PC-3 (cell line): ENCODE measurements around the gene RFTN2. TPM values are rescaled to one million over a fixed set of nuclear protein-coding genes. Genes with fewer than 3 reads are reported as not detected.

Source experiments
- ATAC-seq: fragments of 200-7000 bp; cut with Tn5 transposase; 2 replicates; pipeline ENCODE4 v1.9.1; 2020; ENCODE audit warnings: mild to moderate bottlenecking, moderate library complexity
- BruUV-seq: library from RNA; stranded (reverse); fragments of 400-500 nt; replicated peaks from 2 replicates; lab custom pipeline; 2021; lab: Mats Ljungman, UMichigan
- CTCF ChIA-PET: fragments of 300-600 bp; sonication (Branson Sonifier 250); formaldehyde crosslinking; loops from one replicate; lab custom pipeline; 2022; ENCODE audit warnings: antibody characterized with exemption; lab: Charles Lee
- POLR2A ChIA-PET: fragments of 300-600 bp; sonication (Branson Sonifier 250); formaldehyde crosslinking; loops from one replicate; lab custom pipeline; 2022; ENCODE audit warnings: antibody characterized with exemption; ENCODE audit not compliant: unreplicated experiment; lab: Charles Lee
- DNase-seq: peaks from one replicate; pipeline ENCODE4 v3.0.0-alpha.2; 2015
- H2AFZ ChIP-seq: fragments of 300-600 bp; sonication (generic); 2 replicates; pipeline ENCODE4 v1.6.0; 2016; ENCODE audit warnings: antibody characterized with exemption, low read length
- H3F3A ChIP-seq: fragments of 300-600 bp; sonication (generic); one replicate; pipeline ENCODE4 v1.6.0; 2017; ENCODE audit warnings: antibody characterized with exemption, low read length, control low read depth, mild to moderate bottlenecking; ENCODE audit not compliant: unreplicated experiment
- H3K27ac ChIP-seq: fragments of 300-600 bp; sonication (generic); 2 replicates; pipeline ENCODE4 v1.5.1; 2016; ENCODE audit warnings: mild to moderate bottlenecking, low read length
- H3K27me3 ChIP-seq: fragments of 300-600 bp; sonication (generic); 2 replicates; pipeline ENCODE4 v1.6.1; 2016; ENCODE audit warnings: low read length, mixed read lengths
- H3K36me3 ChIP-seq: fragments of 300-600 bp; sonication (generic); 2 replicates; pipeline ENCODE4 v1.6.1; 2016; ENCODE audit warnings: low read depth, mixed run types, low read length, mixed read lengths
- H3K4me1 ChIP-seq: fragments of 300-600 bp; sonication (generic); 2 replicates; pipeline ENCODE4 v1.5.1; 2016; ENCODE audit warnings: low read length; ENCODE audit not compliant: insufficient read depth
- H3K4me2 ChIP-seq: fragments of 300-600 bp; sonication (generic); 2 replicates; pipeline ENCODE4 v1.6.0; 2016; ENCODE audit warnings: low read length
- H3K4me3 ChIP-seq: fragments of 300-600 bp; sonication (generic); 2 replicates; pipeline ENCODE4 v1.5.1; 2016; ENCODE audit warnings: mild to moderate bottlenecking, low read length, mixed read lengths
- H3K79me2 ChIP-seq: fragments of 300-600 bp; sonication (generic); 2 replicates; pipeline ENCODE4 v1.6.1; 2017; ENCODE audit warnings: low read length, mixed read lengths
- H3K9ac ChIP-seq: fragments of 300-600 bp; sonication (generic); 2 replicates; pipeline ENCODE4 v1.6.0; 2016; ENCODE audit warnings: mild to moderate bottlenecking, low read length
- H3K9me2 ChIP-seq: fragments of 300-600 bp; sonication (generic); replicated peaks from 2 replicates; pipeline ENCODE4 v1.6.1; 2016; ENCODE audit warnings: mixed run types, low read length, mixed read lengths
- H3K9me3 ChIP-seq: fragments of 300-600 bp; sonication (generic); 2 replicates; pipeline ENCODE4 v1.6.1; 2016; ENCODE audit warnings: low read length, mixed read lengths
- H4K20me1 ChIP-seq: fragments of 300-600 bp; sonication (generic); 2 replicates; pipeline ENCODE4 v1.6.1; 2016; ENCODE audit warnings: low read length, mixed read lengths
- EZH2 ChIP-seq: fragments of 300-600 bp; sonication (generic); IDR thresholded peaks from one replicate; pipeline ENCODE4 v1.6.1; 2017; ENCODE audit warnings: antibody characterized with exemption, mild to moderate bottlenecking, low read length; ENCODE audit not compliant: unreplicated experiment
- EZH2phosphoT487 ChIP-seq: fragments of 300-600 bp; sonication (generic); IDR thresholded peaks from 2 replicates; pipeline ENCODE4 v1.6.1; 2018; ENCODE audit warnings: mild to moderate bottlenecking, antibody characterized with exemption, low read length, borderline replicate concordance
- intact Hi-C: fragments of 100-400 bp; cut with micrococcal nuclease; formaldehyde crosslinking; loops from 2 replicates; pipeline ENCODE4 v1.9.0; 2023
- total RNA-seq: library from RNA; depleted of rRNA; stranded (reverse); fragments of >200 nt; gene quantifications from 2 replicates; pipeline ENCODE4 v1.2.3, GENCODE V29; 2014
- TF ChIP-seq, protein P1 (sequence below): fragments of 300-600 bp; sonication (generic); conservative IDR thresholded peaks from 2 replicates; pipeline ENCODE4 v1.5.1; 2017; ENCODE audit warnings: antibody characterized with exemption, low read depth, mild to moderate bottlenecking, low read length

Gene RFTN2
- total RNA-seq, 1 experiment from 2014 or later, result 0.07 TPM

DNA sequence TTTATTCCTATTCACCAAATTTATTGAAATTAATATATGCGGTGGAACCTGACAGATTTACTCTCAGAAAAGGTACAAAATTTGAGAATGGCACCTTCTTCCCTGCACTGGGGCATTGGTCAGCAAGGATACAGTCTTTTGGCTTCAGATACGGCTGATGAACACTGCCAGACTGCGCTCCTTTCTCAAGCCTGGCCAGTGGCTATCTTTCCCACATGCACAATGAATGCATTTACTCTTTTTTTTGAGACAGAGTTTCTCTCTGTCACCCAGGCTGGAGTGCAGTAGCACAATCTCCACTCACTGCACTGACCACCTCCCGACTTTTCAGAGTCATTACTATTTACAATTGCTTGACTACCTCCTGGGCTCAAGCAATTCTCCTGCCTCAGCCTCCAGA is 97.9 kb downstream of the RFTN2 start:
- Histone ChIP-seq H3K9ac (no peak overlapping the region), H3K79me2 (no peaks in the 10 kb centered on the region), H3K4me1 (peaks cover 15% of the 10 kb centered on the region), H3F3A (peaks cover 6% of the 10 kb centered on the region), H3K36me3 (no peaks in the 10 kb centered on the region; the same call in 1 of the 2 replicates), H3K27ac (no peak overlapping the region), H3K9me2 (no peaks in the 10 kb centered on the region), H3K27me3 (no peaks in the 10 kb centered on the region), H4K20me1 (no peaks in the 10 kb centered on the region), H3K9me3 (0 out of 2 replicates have a peak, but pooled peaks cover 7% of the 10 kb centered on the region), H3K4me2 (no peak overlapping the region), H2AFZ (no peak overlapping the region), H3K4me3 (no peak overlapping the region)
- BruUV-seq, result no TSS peak
- ATAC-seq (no peak), DNase-seq (no peak)
- POLR2A ChIA-PET, result interaction anchor here (0.6 to 1.7 kb wide), 2 partner anchors 78 to 124 kb away, joined by 3 to 7 read pairs; partner anchors contain the start of genes COQ10B, HSPD1 and HSPE1
- intact Hi-C loops, result loop anchor here (5.0 kb wide), 1 partner anchor 60 kb away; the partner anchor contains the start of gene MOB4
- CTCF ChIA-PET, result no interaction called here
- TF ChIP-seq EZH2phosphoT487 (no peak), EZH2 (no peak)
- TF ChIP-seq, protein P1, sequence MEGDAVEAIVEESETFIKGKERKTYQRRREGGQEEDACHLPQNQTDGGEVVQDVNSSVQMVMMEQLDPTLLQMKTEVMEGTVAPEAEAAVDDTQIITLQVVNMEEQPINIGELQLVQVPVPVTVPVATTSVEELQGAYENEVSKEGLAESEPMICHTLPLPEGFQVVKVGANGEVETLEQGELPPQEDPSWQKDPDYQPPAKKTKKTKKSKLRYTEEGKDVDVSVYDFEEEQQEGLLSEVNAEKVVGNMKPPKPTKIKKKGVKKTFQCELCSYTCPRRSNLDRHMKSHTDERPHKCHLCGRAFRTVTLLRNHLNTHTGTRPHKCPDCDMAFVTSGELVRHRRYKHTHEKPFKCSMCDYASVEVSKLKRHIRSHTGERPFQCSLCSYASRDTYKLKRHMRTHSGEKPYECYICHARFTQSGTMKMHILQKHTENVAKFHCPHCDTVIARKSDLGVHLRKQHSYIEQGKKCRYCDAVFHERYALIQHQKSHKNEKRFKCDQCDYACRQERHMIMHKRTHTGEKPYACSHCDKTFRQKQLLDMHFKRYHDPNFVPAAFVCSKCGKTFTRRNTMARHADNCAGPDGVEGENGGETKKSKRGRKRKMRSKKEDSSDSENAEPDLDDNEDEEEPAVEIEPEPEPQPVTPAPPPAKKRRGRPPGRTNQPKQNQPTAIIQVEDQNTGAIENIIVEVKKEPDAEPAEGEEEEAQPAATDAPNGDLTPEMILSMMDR, result no peak

DNA sequence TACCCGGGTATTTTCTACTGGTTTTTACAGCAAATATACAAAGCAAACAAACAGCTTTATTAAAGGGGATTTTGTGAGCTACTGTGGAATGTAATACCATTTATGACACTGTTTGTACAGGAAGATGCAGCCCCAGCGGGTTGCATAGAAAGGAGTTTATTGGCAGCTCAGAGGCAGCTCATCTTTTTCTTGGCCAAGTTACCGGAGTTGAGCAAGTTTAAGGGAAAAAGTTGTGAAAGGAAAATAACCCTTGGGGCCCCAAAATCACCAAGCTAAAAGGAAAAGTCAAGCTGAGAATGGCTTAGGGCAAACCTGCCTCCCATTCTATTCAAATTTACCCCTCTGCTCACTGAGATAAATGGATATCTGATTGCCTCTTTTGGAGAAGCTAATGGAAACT is 98.8 kb downstream of the RFTN2 start:
- CTCF ChIA-PET, result interaction anchor here (0.7 to 1.2 kb wide), 2 partner anchors 23 to 77 kb away, joined by 3 to 20 read pairs; partner anchors contain the start of gene HSPD1
- POLR2A ChIA-PET, result interaction anchor here (0.6 to 1.7 kb wide), 2 partner anchors 77 to 123 kb away, joined by 3 to 7 read pairs; partner anchors contain the start of genes COQ10B, HSPD1 and HSPE1

More for the DNA sequence above, 98.8 kb downstream of the RFTN2 start:
- Histone ChIP-seq H4K20me1 (no peaks in the 10 kb centered on the region), H3K79me2 (no peaks in the 10 kb centered on the region), H3K4me3 (no peak overlapping the region), H2AFZ (no peak overlapping the region), H3K9me3 (0 out of 2 replicates have a peak, but pooled peaks cover 7% of the 10 kb centered on the region), H3K4me2 (peak overlapping the region; percentile 13; the same call in 1 of the 2 replicates), H3K27ac (0 out of 2 replicates have a peak overlapping the region, but pooled peaks have one; percentile 12), H3K27me3 (no peaks in the 10 kb centered on the region), H3K9ac (no peak overlapping the region), H3K9me2 (no peaks in the 10 kb centered on the region), H3K4me1 (peaks cover 16% of the 10 kb centered on the region), H3F3A (peaks cover 6% of the 10 kb centered on the region), H3K36me3 (no peaks in the 10 kb centered on the region; the same call in 1 of the 2 replicates)
- DNase-seq (peak; percentile 77), ATAC-seq (peak; percentile 94)
- TF ChIP-seq EZH2, result no peak
- TF ChIP-seq, protein P1, result no peak
- TF ChIP-seq EZH2phosphoT487, result no peak
- intact Hi-C loops, result loop anchor here (1.0 to 5.0 kb wide), 3 partner anchors 37 to 129 kb away; partner anchors contain the start of genes MARS2 and MOB4
- BruUV-seq, result no TSS peak
